Gastroesophageal sphincter (tissue), 4 donors: ENCODE data around the gene RBM22. TPM values are rescaled to one million over a fixed set of nuclear protein-coding genes. Genes with fewer than 3 reads are reported as not detected.

Source experiments
- ATAC-seq: fragments of 150-250 bp; one replicate; pipeline ENCODE4 v1.9.1; 2016; ENCODE audit warnings: mild to moderate bottlenecking, moderate library complexity
- H3K27ac ChIP-seq, 4 donors: fragments of 200-600 bp; sonication (generic) in 3 of 4; 1 replicate in 3 of 4; 2 replicates in 1 of 4; pipeline ENCODE4 v1.5.1; 2016 to 2019
- H3K27me3 ChIP-seq: fragments of 200-600 bp; sonication (generic); one replicate; pipeline ENCODE4 v1.5.1; 2019
- H3K36me3 ChIP-seq, 2 donors: fragments of 200-600 bp; sonication (generic); one replicate each; pipeline ENCODE4 v1.5.1; 2019; ENCODE audit warnings: control low read depth in 1 of 2
- H3K4me1 ChIP-seq, 3 donors: fragments of 200-600 bp; sonication (generic); 1 replicate in 2 of 3; 2 replicates in 1 of 3; pipeline ENCODE4 v1.5.1; 2016 to 2019; ENCODE audit warnings: control low read depth in 2 of 3
- H3K4me3 ChIP-seq, 2 donors: fragments of 200-600 bp; sonication (generic); one replicate each; pipeline ENCODE4 v1.5.1; 2019; ENCODE audit warnings: mild to moderate bottlenecking in 1 of 2, moderate library complexity in 1 of 2
- H3K9me3 ChIP-seq, 3 donors: fragments of 200-600 bp; sonication (generic); one replicate each; pipeline ENCODE4 v1.5.1; 2017 to 2019; ENCODE audit warnings: control low read depth in 2 of 3
- CTCF ChIP-seq, 4 experiments: fragments of 200-600 bp in 2 of 4; fragments of 450-650 bp in 2 of 4; sonication (generic) in 1 of 4; IDR thresholded peaks; one replicate each; pipeline ENCODE4 v1.5.1; 2017 to 2019; ENCODE audit warnings: antibody characterized with exemption in 4 of 4, mild to moderate bottlenecking in 2 of 4, moderate library complexity in 2 of 4
- EP300 ChIP-seq: sonication (generic); formaldehyde crosslinking; IDR thresholded peaks from one replicate; pipeline ENCODE4 v1.6.1; 2017; ENCODE audit warnings: antibody characterized with exemption, mild to moderate bottlenecking
- POLR2A ChIP-seq, 2 donors: fragments of 450-650 bp; IDR thresholded peaks; one replicate each; pipeline ENCODE4 v1.6.1; 2017; ENCODE audit warnings: antibody characterized with exemption in 2 of 2, mild to moderate bottlenecking in 2 of 2, moderate library complexity in 1 of 2
- POLR2AphosphoS5 ChIP-seq: sonication (generic); formaldehyde crosslinking; IDR thresholded peaks from one replicate; pipeline ENCODE4 v1.6.1; 2017; ENCODE audit warnings: antibody characterized with exemption
- WGBS, 2 donors: methylation state at CpG; one replicate each; pipeline ENCODE4 v1.1.5; 2018; ENCODE audit warnings: low coverage in 1 of 2; 5-methylcytosine and 5-hydroxymethylcytosine counted together
- total RNA-seq, 4 donors: library from RNA; depleted of rRNA; stranded (reverse); fragments of >200 nt; gene quantifications; one replicate each; pipeline ENCODE4 v1.1.0, GENCODE V29; 2016

Gene RBM22
- total RNA-seq, 4 donors from 2014 or later: 24.3 to 37.2 (median 32.4) TPM

- peaks cover 0 to 86% (median 15%) of the 10 kb centered on the region in 3 donors for H3K4me1 ChIP-seq
- H3K4me3 ChIP-seq: no peak overlapping the region
- TF ChIP-seq CTCF (IDR thresholded peaks at IDR 0.05) (no peak), EP300 (no peak), POLR2A (IDR thresholded peaks at IDR 0.05) (no peak), POLR2AphosphoS5 (no peak)
- no peaks in the 10 kb centered on the region for H3K27me3 ChIP-seq
- ATAC-seq: no peak
- peaks cover 0 to 39% of the 10 kb centered on the region in 2 donors for H3K36me3 ChIP-seq
- peak overlapping the region in 2 of 4 donors; percentile 52 to 55 for H3K27ac ChIP-seq
- 80 to 100% methylated on average over 1 of the region's 2 CpGs for WGBS, 2 donors
- H3K9me3 ChIP-seq: no peaks in the 10 kb centered on the region
Measured at GRCh38 chr5:150653762-150654556, 46.9 kb downstream of the RBM22 start.

- Histone ChIP-seq H3K4me3 (no peak overlapping the region), H3K36me3 (peaks cover 0 to 46% of the 10 kb centered on the region in 2 donors), H3K27ac (peak overlapping the region in 3 of 4 donors; percentile 3 to 55 (median 52)), H3K9me3 (no peaks in the 10 kb centered on the region), H3K4me1 (peaks cover 0 to 86% (median 15%) of the 10 kb centered on the region in 3 donors), H3K27me3 (no peaks in the 10 kb centered on the region)
- TF ChIP-seq EP300: no peak
- TF ChIP-seq POLR2AphosphoS5: no peak
- TF ChIP-seq POLR2A (IDR thresholded peaks at IDR 0.05): no peak
- no peak for TF ChIP-seq CTCF (IDR thresholded peaks at IDR 0.05)
- no peak for ATAC-seq
- 0 to 45% methylated on average over 1 to 2 of the region's 5 CpGs for whole genome bisulfite sequencing, 2 donors
Measured at GRCh38 chr5:150653145-150653761, 47.6 kb downstream of the RBM22 start.

- no peak for TF ChIP-seq POLR2AphosphoS5
- TF ChIP-seq CTCF (IDR thresholded peaks at IDR 0.05): no peak
- TF ChIP-seq EP300: no peak
- no peak for TF ChIP-seq POLR2A (IDR thresholded peaks at IDR 0.05)
- 70 to 80% methylated on average over 7 to 13 of the region's 13 CpGs for WGBS, 2 donors
- no peak for ATAC-seq
- Histone ChIP-seq H3K27me3 (no peaks in the 10 kb centered on the region), H3K36me3 (peaks cover 0 to 52% of the 10 kb centered on the region in 2 donors), H3K4me1 (peaks cover 0 to 86% (median 12%) of the 10 kb centered on the region in 3 donors), H3K27ac (peak overlapping the region in 3 of 4 donors; percentile 3 to 55 (median 52)), H3K4me3 (no peak overlapping the region), H3K9me3 (no peaks in the 10 kb centered on the region)
Measured at GRCh38 chr5:150651924-150652671, 48.8 kb downstream of the RBM22 start.

DNA sequence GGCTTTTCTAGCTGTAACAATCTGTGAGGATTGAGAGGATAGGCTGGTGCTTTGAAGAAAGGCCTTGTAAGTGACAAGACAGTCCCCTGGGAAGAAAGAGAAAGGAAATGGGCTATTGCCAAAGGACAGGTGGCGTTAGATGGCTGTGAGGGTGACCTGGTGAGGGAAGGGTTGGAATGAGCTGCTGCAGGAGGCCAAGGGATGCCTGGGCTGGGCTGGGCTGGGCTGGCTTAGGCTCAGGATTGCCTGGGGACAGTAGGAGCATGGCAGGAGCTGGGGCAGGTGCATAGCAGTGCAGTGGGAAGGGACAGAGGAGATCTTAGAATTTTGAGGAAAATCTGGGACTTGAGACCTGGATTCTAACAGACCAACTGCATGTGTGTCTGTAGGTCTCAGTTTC lies 49.5 kb downstream of the RBM22 start:
- Histone ChIP-seq H3K9me3 (no peaks in the 10 kb centered on the region), H3K36me3 (peaks cover 0 to 52% of the 10 kb centered on the region in 2 donors), H3K27me3 (no peaks in the 10 kb centered on the region), H3K4me3 (no peak overlapping the region), H3K27ac (peak overlapping the region in 1 of 4 donors; percentile 5), H3K4me1 (peaks cover 0 to 87% (median 9%) of the 10 kb centered on the region in 3 donors)
- ATAC-seq: no peak
- 83 to 100% methylated on average over 1 of the region's 1 CpG for WGBS, 2 donors
- TF ChIP-seq POLR2AphosphoS5: no peak
- no peak for TF ChIP-seq EP300
- no peak for TF ChIP-seq POLR2A (IDR thresholded peaks at IDR 0.05)
- TF ChIP-seq CTCF (IDR thresholded peaks at IDR 0.05): no peak
